ENCODE measurements around the gene KLKB1.

Gene KLKB1

GRCh38 chr4:186227221-186227620 is at the start of gene KLKB1:
Gene KLKB1 (plus strand): TSS chr4:186227507. CDS start chr4:186228196, 689 bp downstream.
- no peak for DNase-seq (ENCODE audit: low spot score)

- DNase-seq (ENCODE audit: low spot score), result no peak
Observed at GRCh38 chr4:186188107-186188506, 39.2 kb upstream of the KLKB1 start.

- DNase-seq (ENCODE audit: low spot score), result no peak
Observed at GRCh38 chr4:186189656-186190055, 37.7 kb upstream of the KLKB1 start.

GRCh38 chr4:186190581-186191199 is 36.6 kb upstream of the KLKB1 start:
- DNase-seq (ENCODE audit: low spot score), result no peak

- DNase-seq (ENCODE audit: low spot score), result peak; percentile 74
Observed at GRCh38 chr4:186191200-186192065, 35.9 kb upstream of the KLKB1 start, which contains the start of gene CYP4V2. Gene CYP4V2 (plus strand): TSS chr4:186191567. CDS start chr4:186191824, 257 bp downstream.

GRCh38 chr4:186192066-186192612 is 35.2 kb upstream of the KLKB1 start:
- DNase-seq (ENCODE audit: low spot score), result peak; percentile 75

GRCh38 chr4:186193851-186194250 is 33.5 kb upstream of the KLKB1 start:
- no peak for DNase-seq (ENCODE audit: low spot score)

- DNase-seq (ENCODE audit: low spot score), result no peak
Observed at GRCh38 chr4:186196063-186196462, 31.2 kb upstream of the KLKB1 start.

- no peak for DNase-seq (ENCODE audit: low spot score)
Observed at GRCh38 chr4:186200516-186200915, 26.8 kb upstream of the KLKB1 start.

- no peak for DNase-seq (ENCODE audit: low spot score)
Observed at GRCh38 chr4:186201010-186201409, 26.3 kb upstream of the KLKB1 start.

- no peak for DNase-seq (ENCODE audit: low spot score)
Observed at GRCh38 chr4:186201535-186202230, 25.6 kb upstream of the KLKB1 start.

GRCh38 chr4:186202490-186203140 is 24.7 kb upstream of the KLKB1 start:
- no peak for DNase-seq (ENCODE audit: low spot score)

GRCh38 chr4:186203406-186203805 is 23.9 kb upstream of the KLKB1 start:
- no peak for DNase-seq (ENCODE audit: low spot score)

- no peak for DNase-seq (ENCODE audit: low spot score)
Observed at GRCh38 chr4:186204103-186204559, 23.2 kb upstream of the KLKB1 start.

GRCh38 chr4:186204686-186205085 is 22.6 kb upstream of the KLKB1 start:
- no peak for DNase-seq (ENCODE audit: low spot score)

- no peak for DNase-seq (ENCODE audit: low spot score)
Observed at GRCh38 chr4:186205156-186205555, 22.2 kb upstream of the KLKB1 start.

- DNase-seq (ENCODE audit: low spot score), result no peak
Observed at GRCh38 chr4:186216465-186217024, 10.8 kb upstream of the KLKB1 start.

- DNase-seq (ENCODE audit: low spot score), result no peak
Observed at GRCh38 chr4:186217733-186218293, 9.5 kb upstream of the KLKB1 start.

GRCh38 chr4:186221624-186222023 is 5.7 kb upstream of the KLKB1 start:
- DNase-seq (ENCODE audit: low spot score), result no peak

- no peak for DNase-seq (ENCODE audit: low spot score)
Observed at GRCh38 chr4:186225848-186226247, 1.5 kb upstream of the KLKB1 start.

GRCh38 chr4:186226521-186227189 is 652 bp upstream of the KLKB1 start:
- DNase-seq (ENCODE audit: low spot score), result no peak
